ENCODE results near the gene POU2F3. TPM values are rescaled to one million over a fixed set of nuclear protein-coding genes. Genes with fewer than 3 reads are reported as not detected.

POU2F3 gene
- total RNA-seq, 4 donors from 2014 or later: not detected

GRCh38 chr11:120342226-120342625 is 102.3 kb downstream of the POU2F3 start:
- Histone ChIP-seq H3K27ac (peak overlapping the region; percentile 87 to 99 (median 98)), H3K9me3 (no peaks in the 10 kb centered on the region), H3K27me3 (no peaks in the 10 kb centered on the region), H3K4me3 (no peak overlapping the region), H3K36me3 (no peaks in the 10 kb centered on the region), H3K4me1 (peaks cover 81 to 84% of the 10 kb centered on the region in 2 donors)
- in situ Hi-C loops (cut with MboI; ENCODE audit: low sequenced_read_pairs in 4 of 4): loop anchor here in 2 of 4 donors (25.0 kb wide), 1 partner anchor 95 kb away; no protein-coding TSS in a partner anchor
- intact Hi-C loops (cut with DNase I; ENCODE audit: low total_unique reads): loop anchor here (10.0 kb wide), 1 partner anchor 1037 kb away; no protein-coding TSS in a partner anchor
- ATAC-seq: no peak
- no peak for DNase-seq
- TF ChIP-seq, protein P1, sequence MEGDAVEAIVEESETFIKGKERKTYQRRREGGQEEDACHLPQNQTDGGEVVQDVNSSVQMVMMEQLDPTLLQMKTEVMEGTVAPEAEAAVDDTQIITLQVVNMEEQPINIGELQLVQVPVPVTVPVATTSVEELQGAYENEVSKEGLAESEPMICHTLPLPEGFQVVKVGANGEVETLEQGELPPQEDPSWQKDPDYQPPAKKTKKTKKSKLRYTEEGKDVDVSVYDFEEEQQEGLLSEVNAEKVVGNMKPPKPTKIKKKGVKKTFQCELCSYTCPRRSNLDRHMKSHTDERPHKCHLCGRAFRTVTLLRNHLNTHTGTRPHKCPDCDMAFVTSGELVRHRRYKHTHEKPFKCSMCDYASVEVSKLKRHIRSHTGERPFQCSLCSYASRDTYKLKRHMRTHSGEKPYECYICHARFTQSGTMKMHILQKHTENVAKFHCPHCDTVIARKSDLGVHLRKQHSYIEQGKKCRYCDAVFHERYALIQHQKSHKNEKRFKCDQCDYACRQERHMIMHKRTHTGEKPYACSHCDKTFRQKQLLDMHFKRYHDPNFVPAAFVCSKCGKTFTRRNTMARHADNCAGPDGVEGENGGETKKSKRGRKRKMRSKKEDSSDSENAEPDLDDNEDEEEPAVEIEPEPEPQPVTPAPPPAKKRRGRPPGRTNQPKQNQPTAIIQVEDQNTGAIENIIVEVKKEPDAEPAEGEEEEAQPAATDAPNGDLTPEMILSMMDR (IDR thresholded peaks at IDR 0.05 in 4 of 5, conservative IDR thresholded peaks at IDR 0.05 in 1 of 5): no peak
- TF ChIP-seq POLR2A (IDR thresholded peaks at IDR 0.05): no peak

- intact Hi-C loops (cut with DNase I; ENCODE audit: low total_unique reads) (loop anchor here (10.0 kb wide), 1 partner anchor 1038 kb away; no protein-coding TSS in a partner anchor), in situ Hi-C loops (cut with MboI; ENCODE audit: low sequenced_read_pairs in 4 of 4) (loop anchor here in 2 of 4 donors (25.0 kb wide), 1 partner anchor 95 kb away; no protein-coding TSS in a partner anchor)
- no peaks in the 10 kb centered on the region for H3K9me3 ChIP-seq
- H3K4me3 ChIP-seq: no peak overlapping the region
- H3K27ac ChIP-seq: peak overlapping the region; percentile 87 to 99 (median 98)
- no peaks in the 10 kb centered on the region for H3K36me3 ChIP-seq
- ATAC-seq (no peak), DNase-seq (no peak)
- TF ChIP-seq POLR2A (IDR thresholded peaks at IDR 0.05): no peak
- TF ChIP-seq, protein P1 (IDR thresholded peaks at IDR 0.05 in 4 of 5, conservative IDR thresholded peaks at IDR 0.05 in 1 of 5): no peak
- H3K4me1 ChIP-seq: peaks cover 85 to 89% of the 10 kb centered on the region in 2 donors
- H3K27me3 ChIP-seq: no peaks in the 10 kb centered on the region
These were observed 102.7 kb downstream of the POU2F3 start for GRCh38 chr11:120342678-120343077.

DNA sequence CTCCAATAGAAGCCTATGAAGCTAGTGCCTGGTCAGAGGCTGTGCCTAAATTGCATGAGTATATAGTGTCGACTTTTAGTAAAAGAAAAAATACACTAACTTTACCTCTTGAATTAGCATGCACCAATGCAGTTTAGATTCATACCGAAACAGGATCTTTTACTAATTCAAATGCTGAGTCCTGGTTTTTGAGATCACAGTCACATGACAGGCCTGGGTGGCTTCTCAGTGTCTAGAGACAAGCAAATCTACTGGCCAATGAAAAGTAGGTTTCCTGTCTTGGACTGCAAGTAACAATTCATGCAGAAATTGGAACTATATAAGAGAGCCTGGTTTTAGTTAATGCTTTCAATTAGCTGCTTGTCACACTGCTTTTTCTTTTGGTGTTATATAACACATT is 103.5 kb downstream of the POU2F3 start:
- no peaks in the 10 kb centered on the region for H3K27me3 ChIP-seq
- peak overlapping the region; percentile 67 to 99 (median 92) for H3K27ac ChIP-seq
- no peak overlapping the region for H3K4me3 ChIP-seq
- in situ Hi-C loops (cut with MboI; ENCODE audit: low sequenced_read_pairs in 4 of 4) (loop anchor here in 2 of 4 donors (25.0 kb wide), 1 partner anchor 94 kb away; no protein-coding TSS in a partner anchor), intact Hi-C loops (cut with DNase I; ENCODE audit: low total_unique reads) (loop anchor here (10.0 kb wide), 1 partner anchor 1039 kb away; no protein-coding TSS in a partner anchor)
- H3K9me3 ChIP-seq: no peaks in the 10 kb centered on the region
- peaks cover 92 to 96% of the 10 kb centered on the region in 2 donors for H3K4me1 ChIP-seq
- H3K36me3 ChIP-seq: no peaks in the 10 kb centered on the region
- DNase-seq (no peak), ATAC-seq (no peak)
- no peak for TF ChIP-seq POLR2A (IDR thresholded peaks at IDR 0.05)
- TF ChIP-seq, protein P1 (IDR thresholded peaks at IDR 0.05 in 4 of 5, conservative IDR thresholded peaks at IDR 0.05 in 1 of 5): no peak

GRCh38 chr11:120344302-120345004 is 104.5 kb downstream of the POU2F3 start:
- intact Hi-C loops (cut with DNase I; ENCODE audit: low total_unique reads): loop anchor here (10.0 kb wide), 1 partner anchor 1040 kb away; no protein-coding TSS in a partner anchor

More at GRCh38 chr11:120344302-120345004, 104.5 kb downstream of the POU2F3 start:
- no peak for ATAC-seq
- DNase-seq: no peak
- in situ Hi-C loops (cut with MboI; ENCODE audit: low sequenced_read_pairs in 4 of 4): loop anchor here in 2 of 4 donors (25.0 kb wide), 1 partner anchor 93 kb away; no protein-coding TSS in a partner anchor
- H3K4me1 ChIP-seq: peaks cover 92 to 93% of the 10 kb centered on the region in 2 donors
- H3K27me3 ChIP-seq: no peaks in the 10 kb centered on the region
- TF ChIP-seq POLR2A (IDR thresholded peaks at IDR 0.05): no peak
- TF ChIP-seq, protein P1 (IDR thresholded peaks at IDR 0.05 in 4 of 5, conservative IDR thresholded peaks at IDR 0.05 in 1 of 5): no peak
- no peaks in the 10 kb centered on the region for H3K36me3 ChIP-seq
- peak overlapping the region; percentile 67 to 99 (median 92) for H3K27ac ChIP-seq
- no peaks in the 10 kb centered on the region for H3K9me3 ChIP-seq
- H3K4me3 ChIP-seq: peak overlapping the region in 1 of 4 donors; percentile 2

Measured in gastrocnemius medialis (tissue), 4 donors.